Epithelial cell of esophagus (primary cell): Measurements from ENCODE around the gene EVA1A.

Experiments
- DNase-seq: peaks from one replicate; pipeline ENCODE4 v3.0.0; 2010; ENCODE audit warnings: low read depth
- H3K4me3 ChIP-seq: 2 replicates; pipeline ENCODE4 v1.5.1; 2011; ENCODE audit warnings: mild to moderate bottlenecking, low read length, control low read depth
- CTCF ChIP-seq: IDR thresholded peaks from 2 replicates; pipeline ENCODE4 v1.5.1; 2011; ENCODE audit warnings: low read depth, mild to moderate bottlenecking, low read length, control low read depth, inconsistent platforms; ENCODE audit not compliant: insufficient read depth; ENCODE audit errors: missing control alignments

Gene EVA1A

GRCh38 chr2:75475049-75475448 is 85.7 kb downstream of the EVA1A start:
- H3K4me3 ChIP-seq: no peak overlapping the region
- no peak for TF ChIP-seq CTCF
- no peak for DNase-seq

- DNase-seq: no peak
- H3K4me3 ChIP-seq: no peak overlapping the region
- TF ChIP-seq CTCF: no peak
Measured at GRCh38 chr2:75474115-75474514, 86.6 kb downstream of the EVA1A start.

GRCh38 chr2:75466708-75467311 is 93.9 kb downstream of the EVA1A start:
- no peak overlapping the region for H3K4me3 ChIP-seq
- TF ChIP-seq CTCF: peak; percentile 63
- peak; percentile 57 for DNase-seq

- no peak overlapping the region for H3K4me3 ChIP-seq
- DNase-seq: peak; percentile 49
- TF ChIP-seq CTCF: peak; percentile 76
Measured at GRCh38 chr2:75465317-75465984, 95.3 kb downstream of the EVA1A start.

- peak; percentile 49 for DNase-seq
- no peak overlapping the region for H3K4me3 ChIP-seq
- peak; percentile 89 for TF ChIP-seq CTCF
Measured at GRCh38 chr2:75464348-75464946, 96.3 kb downstream of the EVA1A start.

- DNase-seq: no peak
- TF ChIP-seq CTCF: no peak
- H3K4me3 ChIP-seq: no peak overlapping the region
Measured at GRCh38 chr2:75462721-75463120, 98.0 kb downstream of the EVA1A start.

GRCh38 chr2:75462206-75462605 is 98.5 kb downstream of the EVA1A start:
- TF ChIP-seq CTCF: no peak
- DNase-seq: no peak
- no peak overlapping the region for H3K4me3 ChIP-seq
